T-helper 1 cell treated with Interleukin-12 subunit alpha and Interleukin-12 subunit beta and Interleukin-4 antibody, amounts not matched to agents 30 ng/mL and 1 ng/mL, for 36 hours (primary cell): ENCODE data around the gene CDH4. TPM values are rescaled to one million over a fixed set of nuclear protein-coding genes. Genes with fewer than 3 reads are reported as not detected.
"Not testable (repeated sequence)": the region's sequence is repeated elsewhere in the genome, so short reads cannot be mapped to it uniquely, and the experiment has no call there.

Source experiments
- intact Hi-C: fragments of 100-400 bp; cut with micrococcal nuclease; formaldehyde crosslinking; loops from one replicate; pipeline ENCODE4 v1.15.1; 2024
- total RNA-seq: library from RNA; stranded (reverse); gene quantifications from 2 replicates; pipeline ENCODE4 v1.2.3, GENCODE V29; 2022

Gene CDH4
- total RNA-seq, 1 donor from 2014 or later: not detected

- intact Hi-C loops: no loop called here
These were observed 130.1 kb downstream of the CDH4 start for GRCh38 chr20:61382194-61382593.

- intact Hi-C loops: no loop called here
These were observed 133.2 kb downstream of the CDH4 start for GRCh38 chr20:61385296-61385695.

- intact Hi-C loops: no loop called here
These were observed 133.7 kb downstream of the CDH4 start for GRCh38 chr20:61385731-61386130.

- intact Hi-C loops: no loop called here
These were observed 135.3 kb downstream of the CDH4 start for GRCh38 chr20:61387204-61387953.

- intact Hi-C loops: no loop called here
These were observed 135.9 kb downstream of the CDH4 start for GRCh38 chr20:61387954-61388348.

- intact Hi-C loops: no loop called here
These were observed 137.0 kb downstream of the CDH4 start for GRCh38 chr20:61389077-61389476.

- intact Hi-C loops: no loop called here
These were observed 139.1 kb downstream of the CDH4 start for GRCh38 chr20:61391185-61391584.

GRCh38 chr20:61391812-61392520 lies 139.9 kb downstream of the CDH4 start:
- intact Hi-C loops: no loop called here

- intact Hi-C loops: no loop called here
These were observed 142.2 kb downstream of the CDH4 start for GRCh38 chr20:61394088-61394799.

GRCh38 chr20:61396262-61396848 lies 144.3 kb downstream of the CDH4 start:
- intact Hi-C loops: no loop called here

GRCh38 chr20:61397146-61397545 lies 145.1 kb downstream of the CDH4 start:
- intact Hi-C loops: no loop called here

- intact Hi-C loops: no loop called here
These were observed 145.7 kb downstream of the CDH4 start for GRCh38 chr20:61397790-61398189.

- intact Hi-C loops: no loop called here
These were observed 147.4 kb downstream of the CDH4 start for GRCh38 chr20:61399433-61399832.

- intact Hi-C loops: no loop called here
These were observed 148.4 kb downstream of the CDH4 start for GRCh38 chr20:61400499-61400898.

GRCh38 chr20:61404303-61404702 lies 152.2 kb downstream of the CDH4 start:
- intact Hi-C loops: no loop called here

- intact Hi-C loops: no loop called here
These were observed 152.9 kb downstream of the CDH4 start for GRCh38 chr20:61405007-61405406.

- intact Hi-C loops: not testable (repeated sequence)
These were observed 154.7 kb downstream of the CDH4 start for GRCh38 chr20:61406773-61407172.

GRCh38 chr20:61407561-61407960 lies 155.5 kb downstream of the CDH4 start:
- intact Hi-C loops: no loop called here

- intact Hi-C loops: no loop called here
These were observed 157.1 kb downstream of the CDH4 start for GRCh38 chr20:61408951-61409740.

- intact Hi-C loops: no loop called here
These were observed 159.7 kb downstream of the CDH4 start for GRCh38 chr20:61411743-61412142.

GRCh38 chr20:61413752-61414151 lies 161.7 kb downstream of the CDH4 start:
- intact Hi-C loops: no loop called here
